A549 (cell line): Measurements from ENCODE around the gene XPO6. TPM values are rescaled to one million over a fixed set of nuclear protein-coding genes. Genes with fewer than 3 reads are reported as not detected.

ENCODE experiments used
- ATAC-seq, 2 experiments: fragments of 200-7000 bp in 1 of 2; fragments of >200 bp in 1 of 2; cut with Nextera tagmentation in 1 of 2; cut with Tn5 transposase in 1 of 2; 3 replicates each; pipeline versions ENCODE4 v1.8.0 to v1.9.1; 2018 to 2020; ENCODE audit warnings: mild to moderate bottlenecking in 1 of 2, moderate library complexity in 1 of 2
- CTCF ChIA-PET: fragments of 300-600 bp; sonication (Branson Sonifier 250); formaldehyde crosslinking; extraction: SDS; loops from one replicate; lab custom pipeline; 2021; ENCODE audit warnings: antibody characterized with exemption, inconsistent platforms; lab: Yijun Ruan, JAX
- POLR2A ChIA-PET: fragments of 350-600 bp; formaldehyde crosslinking; extraction: SDS; loops from one replicate; lab custom pipeline; 2021; ENCODE audit warnings: antibody characterized with exemption, inconsistent platforms; lab: Yijun Ruan, JAX
- DNase-seq, 2 experiments: peaks; one replicate each; pipeline versions ENCODE4 v3.0.0 to v3.0.0-alpha.2; 2011 to 2016; ENCODE audit warnings: low read depth in 1 of 2, low spot score in 1 of 2
- FAIRE-seq: peaks from 2 replicates; lab custom pipeline; 2011; peaks lifted over from hg19 to GRCh38; lab: Jason Lieb, UNC
- H3K27ac ChIP-seq, 2 experiments: fragments of >200 bp; sonication (Bioruptor Twin); formaldehyde crosslinking; 3 replicates each; pipeline ENCODE4 v1.5.1; 2016 to 2017
- H3K4me1 ChIP-seq: fragments of >200 bp; sonication (Bioruptor Twin); formaldehyde crosslinking; 3 replicates; pipeline ENCODE4 v1.6.1; 2016
- H3K4me2 ChIP-seq: fragments of >200 bp; sonication (Bioruptor Twin); formaldehyde crosslinking; 3 replicates; pipeline ENCODE4 v1.6.1; 2016
- H3K4me3 ChIP-seq: fragments of >200 bp; sonication (Bioruptor Twin); formaldehyde crosslinking; 3 replicates; pipeline ENCODE4 v1.5.1; 2016
- H3K9me3 ChIP-seq: fragments of >200 bp; sonication (Bioruptor Twin); formaldehyde crosslinking; 3 replicates; pipeline ENCODE4 v1.6.1; 2016
- CBX2 ChIP-seq: fragments of 200-600 bp; sonication (generic); IDR thresholded peaks from 2 replicates; pipeline ENCODE4 v1.6.1; 2016; ENCODE audit warnings: low read depth, mild to moderate bottlenecking, borderline replicate concordance
- CEBPB ChIP-seq, 2 experiments: fragments of >200 bp in 1 of 2; sonication (Bioruptor Twin) in 1 of 2; formaldehyde crosslinking in 1 of 2; IDR thresholded peaks; 2 replicates each; pipeline ENCODE4 v1.6.1; 2012 to 2016
- CTCF ChIP-seq: fragments of >200 bp; sonication (Bioruptor Twin); formaldehyde crosslinking; IDR thresholded peaks from 3 replicates; pipeline ENCODE4 v1.5.1; 2016
- EHMT2 ChIP-seq: fragments of 200-600 bp; sonication (generic); IDR thresholded peaks from 2 replicates; pipeline ENCODE4 v1.6.1; 2016; ENCODE audit warnings: antibody characterized with exemption, low read depth, mild to moderate bottlenecking, moderate library complexity
- FOXS1 ChIP-seq: fragments of 250-450 bp; sonication (Bioruptor Pico); IDR thresholded peaks from 2 replicates; pipeline ENCODE4 v1.5.0; 2020; ENCODE audit warnings: mild to moderate bottlenecking, moderate library complexity
- HEYL ChIP-seq: fragments of 250-450 bp; sonication (Bioruptor Pico); IDR thresholded peaks from 2 replicates; pipeline ENCODE4 v1.8.0; 2021; ENCODE audit warnings: mild to moderate bottlenecking, moderate library complexity
- HOXB13 ChIP-seq: fragments of 250-450 bp; sonication (Bioruptor Pico); IDR thresholded peaks from 2 replicates; pipeline ENCODE4 v1.5.0; 2020; ENCODE audit warnings: low read depth, mild to moderate bottlenecking, moderate library complexity
- KDM1A ChIP-seq: fragments of 200-600 bp; sonication (generic); IDR thresholded peaks from 2 replicates; pipeline ENCODE4 v1.6.1; 2016; ENCODE audit warnings: low read depth, mild to moderate bottlenecking
- PBX3 ChIP-seq: IDR thresholded peaks from 2 replicates; pipeline ENCODE4 v1.6.1; 2012
- RAD21 ChIP-seq, 2 experiments: fragments of >200 bp in 1 of 2; sonication (Bioruptor Twin) in 1 of 2; formaldehyde crosslinking in 1 of 2; IDR thresholded peaks in 1 of 2; conservative IDR thresholded peaks in 1 of 2; 2 replicates in 1 of 2; 3 replicates in 1 of 2; pipeline ENCODE4 v1.6.1; 2012 to 2018; ENCODE audit warnings: inconsistent platforms in 1 of 2
- RARB ChIP-seq: fragments of 250-450 bp; sonication (Bioruptor Pico); IDR thresholded peaks from 2 replicates; pipeline ENCODE4 v1.8.0; 2021; ENCODE audit warnings: mild to moderate bottlenecking, moderate library complexity
- RFX5 ChIP-seq: fragments of 450-650 bp; IDR thresholded peaks from 2 replicates; pipeline ENCODE4 v1.7.1; 2014; ENCODE audit warnings: antibody characterized with exemption, mild to moderate bottlenecking, moderate library complexity
- SREBF2 ChIP-seq: fragments of 450-650 bp; IDR thresholded peaks from 2 replicates; pipeline ENCODE4 v1.6.1; 2014; ENCODE audit warnings: mild to moderate bottlenecking, moderate library complexity
- TP53 ChIP-seq: fragments of 250-450 bp; sonication (Bioruptor Pico); IDR thresholded peaks from 2 replicates; pipeline ENCODE4 v1.5.0; 2021; ENCODE audit warnings: mild to moderate bottlenecking, moderate library complexity
- ZC3H11A ChIP-seq: fragments of 450-650 bp; IDR thresholded peaks from 2 replicates; pipeline ENCODE4 v1.6.1; 2014; ENCODE audit warnings: antibody characterized with exemption, mild to moderate bottlenecking
- ZNF302 ChIP-seq: fragments of 250-450 bp; sonication (Bioruptor Pico); IDR thresholded peaks from 2 replicates; pipeline ENCODE4 v1.9.0; 2021; ENCODE audit warnings: inconsistent platforms, mild to moderate bottlenecking, moderate library complexity
- WGBS: methylation state at CpG from one replicate; pipeline ENCODE4 v1.1.6; 2017; ENCODE audit errors: missing lambda C conversion rate; 5-methylcytosine and 5-hydroxymethylcytosine counted together
- polyA plus RNA-seq, 4 experiments: library from polyadenylated mRNA; depleted of rRNA in 3 of 4; stranded (reverse); fragments of >200 nt; fragmentation: RNase III in 1 of 4; extraction: RNeasy Plus Mini Kit Qiagen cat#74134 plus additional on column Dnase treatment in 1 of 4; gene quantifications; 2 replicates in 3 of 4; 3 replicates in 1 of 4; pipeline ENCODE4 v1.2.3, GENCODE V29; 2011 to 2017
- TF ChIP-seq, protein P1 (sequence below): fragments of >200 bp; sonication (Bioruptor Twin); formaldehyde crosslinking; IDR thresholded peaks from 2 replicates; pipeline ENCODE4 v1.6.1; 2016

Gene XPO6
- polyA plus RNA-seq, 2 of the 4 experiments (the other 2 are of a cell fraction), result 63.0 to 108 TPM

DNA sequence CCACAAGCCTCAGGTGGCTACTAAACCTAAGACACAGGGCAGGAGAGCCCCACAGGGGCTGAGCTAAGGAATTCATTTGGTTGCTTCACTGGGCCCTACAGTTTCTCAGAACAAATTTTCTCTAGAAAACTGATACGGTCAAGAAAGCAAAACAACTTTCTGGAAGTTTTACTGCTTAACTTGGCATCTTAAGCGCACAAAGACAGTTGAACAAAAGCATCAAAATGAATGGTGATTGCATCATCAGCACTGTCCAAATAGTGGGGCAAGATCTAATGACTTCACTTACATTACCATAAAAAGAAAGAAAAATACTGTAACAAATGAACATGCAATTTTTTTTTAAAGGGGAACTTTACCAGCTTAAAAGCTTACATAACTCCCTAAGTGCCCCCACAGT, 47.6 kb downstream of the XPO6 start:
- CTCF ChIA-PET, result interaction anchor here (1.0 to 1.6 kb wide), 2 partner anchors 55 to 94 kb away, joined by 3 to 4 read pairs; no protein-coding TSS in a partner anchor
- H3K4me3 ChIP-seq, result no peak overlapping the region
- FAIRE-seq (no peak), ATAC-seq (no peak), DNase-seq (no peak)
- POLR2A ChIA-PET, result no interaction called here
- H3K4me1 ChIP-seq, result peaks cover 28% of the 10 kb centered on the region
- peak overlapping the region; percentile 33; the same call in 2 of the 3 replicates for H3K4me2 ChIP-seq
- peak overlapping the region; percentile 37 to 67; a peak in 5 of 6 replicates for H3K27ac ChIP-seq
- WGBS, result 79% methylated on average over 2 of the region's 2 CpGs
- peak; percentile 54 to 67; a peak in 2 of 4 replicates for TF ChIP-seq CEBPB (IDR thresholded peaks at IDR 0.05)
- no peak for TF ChIP-seq EHMT2
- H3K9me3 ChIP-seq, result no peaks in the 10 kb centered on the region

GRCh38 chr16:28163699-28164098, 48.1 kb downstream of the XPO6 start:
- Histone ChIP-seq H3K9me3 (no peaks in the 10 kb centered on the region), H3K4me1 (peaks cover 28% of the 10 kb centered on the region), H3K27ac (peak overlapping the region; percentile 37 to 67; a peak in 5 of 6 replicates), H3K4me2 (peak overlapping the region; percentile 33; the same call in 2 of the 3 replicates)
- FAIRE-seq (no peak), ATAC-seq (no peak)
- CTCF ChIA-PET, result interaction anchor here (1.0 to 1.6 kb wide), 3 partner anchors 8 to 93 kb away, joined by 3 to 5 read pairs (median 4); no protein-coding TSS in a partner anchor
- 88% methylated on average over 4 of the region's 4 CpGs for WGBS
- TF ChIP-seq HEYL (CRISPR knock-in tag) (no peak), EHMT2 (no peak), FOXS1 (CRISPR knock-in tag) (no peak), SREBF2 (no peak), HOXB13 (no peak), RARB (CRISPR knock-in tag) (no peak), RAD21 (conservative IDR thresholded peaks at IDR 0.05 in 1 of 2, IDR thresholded peaks at IDR 0.05 in 1 of 2) (no peak), ZC3H11A (no peak), ZNF302 (CRISPR knock-in tag) (no peak), CTCF (no peak), CBX2 (no peak)
- TF ChIP-seq, protein P1, sequence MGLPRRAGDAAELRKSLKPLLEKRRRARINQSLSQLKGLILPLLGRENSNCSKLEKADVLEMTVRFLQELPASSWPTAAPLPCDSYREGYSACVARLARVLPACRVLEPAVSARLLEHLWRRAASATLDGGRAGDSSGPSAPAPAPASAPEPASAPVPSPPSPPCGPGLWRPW, result no peak
- TF ChIP-seq, all 56 proteins: peak for 0
- DNase-seq, result no peak
- POLR2A ChIA-PET, result no interaction called here
- no peak overlapping the region for H3K4me3 ChIP-seq

GRCh38 chr16:28162326-28162877, 49.4 kb downstream of the XPO6 start:
- no peaks in the 10 kb centered on the region for H3K9me3 ChIP-seq
- no peak for DNase-seq
- ATAC-seq, result no peak
- 95% methylated on average over 6 of the region's 6 CpGs for WGBS
- H3K4me1 ChIP-seq, result peaks cover 24% of the 10 kb centered on the region
- no peak for FAIRE-seq
- ChIA-PET POLR2A (no interaction called here), CTCF (interaction anchor here (0.7 to 1.6 kb wide), 4 partner anchors 10 to 434 kb away, joined by 4 to 5 read pairs (median 5); no protein-coding TSS in a partner anchor)
- H3K27ac ChIP-seq, result no peak overlapping the region
- no peak overlapping the region for H3K4me3 ChIP-seq
- no peak overlapping the region for H3K4me2 ChIP-seq
- no peak for TF ChIP-seq RFX5
- TF ChIP-seq KDM1A, result no peak
- no peak for TF ChIP-seq TP53 (CRISPR knock-in tag)
- TF ChIP-seq PBX3, result no peak
- no peak for TF ChIP-seq CEBPB (IDR thresholded peaks at IDR 0.05)
